ENCODE measurements around the gene PGK2. TPM values are rescaled to one million over a fixed set of nuclear protein-coding genes. Genes with fewer than 3 reads are reported as not detected.
"Not testable (repeated sequence)": the region's sequence is repeated elsewhere in the genome, so short reads cannot be mapped to it uniquely, and the experiment has no call there.

PGK2 gene
- total RNA-seq, 2 donors from 2014 or later: not detected

- no peak for DNase-seq (ENCODE audit: low spot score)
- no peak overlapping the region for H3K4me3 ChIP-seq
- H3K27ac ChIP-seq: no peak overlapping the region
- no peaks in the 10 kb centered on the region for H3K27me3 ChIP-seq (replicated peaks; ENCODE audit: insufficient read depth)
- no peaks in the 10 kb centered on the region for H3K4me1 ChIP-seq (ENCODE audit: control insufficient read depth in 1 of 2, low read depth in 2 of 2)
- no peak for TF ChIP-seq CTCF (IDR thresholded peaks at IDR 0.05)
- no peak for ATAC-seq (ENCODE audit: insufficient number of reproducible peaks, low FRiP score, low read depth)
- peaks cover 3% of the 10 kb centered on the region for H3K9me3 ChIP-seq
- H3K36me3 ChIP-seq: no peaks in the 10 kb centered on the region
Observed at GRCh38 chr6:49813248-49813647, 26.2 kb upstream of the PGK2 start.

- Histone ChIP-seq H3K4me3 (no peak overlapping the region), H3K4me1 (ENCODE audit: control insufficient read depth in 1 of 2, low read depth in 2 of 2) (no peaks in the 10 kb centered on the region), H3K9me3 (peaks cover 3% of the 10 kb centered on the region), H3K27me3 (replicated peaks; ENCODE audit: insufficient read depth) (no peaks in the 10 kb centered on the region), H3K27ac (no peak overlapping the region), H3K36me3 (no peaks in the 10 kb centered on the region)
- no peak for ATAC-seq (ENCODE audit: insufficient number of reproducible peaks, low FRiP score, low read depth)
- DNase-seq (ENCODE audit: low spot score): no peak
- no peak for TF ChIP-seq CTCF (IDR thresholded peaks at IDR 0.05)
Observed at GRCh38 chr6:49806145-49806544, 19.1 kb upstream of the PGK2 start.

- Histone ChIP-seq H3K36me3 (no peaks in the 10 kb centered on the region), H3K27ac (no peak overlapping the region), H3K9me3 (peaks cover 3% of the 10 kb centered on the region), H3K27me3 (replicated peaks; ENCODE audit: insufficient read depth) (no peaks in the 10 kb centered on the region), H3K4me1 (ENCODE audit: control insufficient read depth in 1 of 2, low read depth in 2 of 2) (no peaks in the 10 kb centered on the region), H3K4me3 (no peak overlapping the region)
- TF ChIP-seq CTCF (IDR thresholded peaks at IDR 0.05): no peak
- DNase-seq (ENCODE audit: low spot score) (no peak), ATAC-seq (ENCODE audit: insufficient number of reproducible peaks, low FRiP score, low read depth) (no peak)
Observed at GRCh38 chr6:49805246-49805645, 18.2 kb upstream of the PGK2 start.

GRCh38 chr6:49801525-49801924, 14.4 kb upstream of the PGK2 start:
- H3K27ac ChIP-seq: no peak overlapping the region
- no peak for TF ChIP-seq CTCF (IDR thresholded peaks at IDR 0.05)
- no peaks in the 10 kb centered on the region for H3K27me3 ChIP-seq (replicated peaks; ENCODE audit: insufficient read depth)
- H3K36me3 ChIP-seq: no peaks in the 10 kb centered on the region
- no peak overlapping the region for H3K4me3 ChIP-seq
- no peak for ATAC-seq (ENCODE audit: insufficient number of reproducible peaks, low FRiP score, low read depth)
- no peaks in the 10 kb centered on the region for H3K9me3 ChIP-seq
- no peaks in the 10 kb centered on the region for H3K4me1 ChIP-seq (ENCODE audit: control insufficient read depth in 1 of 2, low read depth in 2 of 2)
- no peak for DNase-seq (ENCODE audit: low spot score)

- no peak for TF ChIP-seq CTCF (IDR thresholded peaks at IDR 0.05)
- DNase-seq (ENCODE audit: low spot score) (no peak), ATAC-seq (ENCODE audit: insufficient number of reproducible peaks, low FRiP score, low read depth) (no peak)
- Histone ChIP-seq H3K36me3 (no peaks in the 10 kb centered on the region), H3K4me3 (no peak overlapping the region), H3K9me3 (no peaks in the 10 kb centered on the region), H3K27me3 (replicated peaks; ENCODE audit: insufficient read depth) (no peaks in the 10 kb centered on the region), H3K4me1 (ENCODE audit: control insufficient read depth in 1 of 2, low read depth in 2 of 2) (no peaks in the 10 kb centered on the region), H3K27ac (no peak overlapping the region)
Observed at GRCh38 chr6:49799090-49799489, 12.0 kb upstream of the PGK2 start.

GRCh38 chr6:49796842-49797455, 9.9 kb upstream of the PGK2 start:
- H3K4me3 ChIP-seq; H3K27ac ChIP-seq; ATAC-seq (ENCODE audit: insufficient number of reproducible peaks, low FRiP score, low read depth); DNase-seq (ENCODE audit: low spot score); H3K4me1 ChIP-seq (ENCODE audit: control insufficient read depth in 1 of 2, low read depth in 2 of 2); H3K9me3 ChIP-seq; H3K36me3 ChIP-seq; H3K27me3 ChIP-seq (replicated peaks; ENCODE audit: insufficient read depth): not testable (repeated sequence)
